KG1 (cell line): ENCODE measurements around the gene KRT35.

ENCODE experiments used
- DNase-seq: peaks from one replicate; lab custom pipeline; 2025; lab: John Stamatoyannopoulos, UW

KRT35 gene

DNA sequence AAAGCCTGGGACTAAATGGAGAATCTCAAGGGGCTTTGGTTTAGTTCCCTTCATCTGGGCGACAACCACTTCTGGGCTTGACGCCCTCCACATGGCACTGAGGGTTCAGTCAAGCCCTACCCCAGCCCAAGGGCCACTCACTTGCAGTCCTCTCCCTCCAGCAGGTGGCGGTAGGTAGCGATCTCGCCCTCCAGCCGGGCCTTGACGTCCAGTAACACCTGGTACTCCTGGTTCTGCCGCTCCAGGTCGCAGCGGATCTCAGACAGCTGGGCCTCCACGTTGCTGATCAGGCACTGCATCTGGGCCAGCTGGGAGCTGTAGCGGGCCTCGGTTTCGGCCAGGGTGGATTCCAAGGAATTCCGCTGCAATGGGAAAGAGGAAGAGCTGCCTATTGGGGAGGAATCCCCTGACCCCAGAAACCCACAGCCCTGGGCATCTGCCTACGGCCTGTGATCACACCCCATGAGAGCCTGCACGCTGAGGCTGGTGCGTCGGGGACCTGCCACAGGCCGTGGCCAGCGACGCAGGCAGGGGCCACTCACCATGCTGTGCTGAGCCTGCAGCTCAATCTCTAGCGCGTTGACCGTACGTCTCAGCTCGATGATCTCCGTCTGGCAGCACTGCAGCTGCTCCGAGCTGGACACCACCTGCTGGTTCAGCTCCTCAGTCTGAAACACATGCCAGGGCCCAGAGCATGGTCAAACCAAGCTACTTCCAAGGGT, 6.0 kb upstream of the KRT35 start:
- DNase-seq = no peak

DNA sequence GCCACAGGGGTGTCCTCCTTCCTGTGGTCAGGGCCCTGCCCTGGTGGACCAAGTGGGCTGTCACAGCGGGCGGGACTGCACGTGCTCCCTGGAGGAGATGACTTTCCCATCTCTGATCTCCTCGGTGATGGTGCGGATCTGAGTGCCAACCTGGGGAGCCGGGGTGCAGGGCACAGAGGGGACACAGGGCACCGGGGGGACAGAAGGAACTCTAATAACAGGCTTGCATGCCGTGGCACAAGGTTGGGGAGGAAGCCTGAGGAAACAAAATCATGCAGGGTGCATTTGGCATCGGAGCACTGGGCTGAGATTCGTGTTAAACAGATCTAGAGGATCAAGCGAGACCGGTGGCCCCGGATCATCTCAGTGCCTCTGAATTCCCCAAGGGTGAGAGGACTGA, 5.4 kb upstream of the KRT35 start:
- DNase-seq = no peak

DNA sequence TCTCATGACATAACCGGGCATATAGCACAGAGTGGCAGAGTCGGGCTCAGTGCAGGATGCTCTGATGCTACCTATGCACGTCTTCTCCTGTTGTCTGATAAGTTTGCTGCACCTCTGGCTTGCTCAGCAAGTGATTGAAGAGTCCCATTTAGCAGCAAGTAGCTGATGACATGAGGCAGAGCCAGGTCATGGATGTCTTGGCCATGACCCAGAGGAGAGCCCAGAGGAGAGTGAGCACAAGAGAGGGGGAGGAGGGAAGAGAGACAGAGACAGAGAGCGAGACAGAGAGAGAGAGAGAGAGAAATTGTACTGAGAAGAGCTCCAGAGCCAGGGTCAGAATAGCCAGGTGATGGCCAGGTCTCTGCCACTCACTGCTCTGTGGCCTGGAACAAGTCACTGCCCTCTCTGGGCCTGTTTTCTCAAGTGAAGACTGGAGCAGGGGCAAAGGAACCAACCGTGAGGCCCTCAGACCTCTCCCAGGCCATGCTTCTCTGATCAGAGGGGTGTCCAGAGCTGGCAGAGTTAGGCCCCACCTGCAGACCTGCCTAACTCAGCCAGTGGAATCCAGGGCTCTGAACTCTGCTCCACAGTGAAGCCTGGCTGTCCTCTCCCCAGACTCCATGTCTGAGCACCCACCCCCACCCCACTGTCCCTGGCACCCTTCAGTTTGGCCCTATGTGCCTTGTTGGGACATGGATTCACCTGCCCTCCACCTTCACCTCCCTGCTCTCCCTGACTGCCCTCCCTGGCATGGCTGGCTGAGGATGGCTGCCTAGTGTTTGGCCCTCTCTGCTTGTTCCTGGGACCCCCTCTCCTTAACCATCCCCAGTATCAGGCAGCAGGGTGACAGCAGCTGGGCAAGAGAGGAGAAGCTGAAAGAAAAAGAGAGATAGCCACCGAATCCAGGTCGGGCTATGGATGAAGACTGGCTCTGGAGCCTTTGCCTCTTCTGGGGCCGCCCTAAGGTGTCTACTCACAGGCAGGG, 4.3 kb upstream of the KRT35 start:
- no peak for DNase-seq

DNA sequence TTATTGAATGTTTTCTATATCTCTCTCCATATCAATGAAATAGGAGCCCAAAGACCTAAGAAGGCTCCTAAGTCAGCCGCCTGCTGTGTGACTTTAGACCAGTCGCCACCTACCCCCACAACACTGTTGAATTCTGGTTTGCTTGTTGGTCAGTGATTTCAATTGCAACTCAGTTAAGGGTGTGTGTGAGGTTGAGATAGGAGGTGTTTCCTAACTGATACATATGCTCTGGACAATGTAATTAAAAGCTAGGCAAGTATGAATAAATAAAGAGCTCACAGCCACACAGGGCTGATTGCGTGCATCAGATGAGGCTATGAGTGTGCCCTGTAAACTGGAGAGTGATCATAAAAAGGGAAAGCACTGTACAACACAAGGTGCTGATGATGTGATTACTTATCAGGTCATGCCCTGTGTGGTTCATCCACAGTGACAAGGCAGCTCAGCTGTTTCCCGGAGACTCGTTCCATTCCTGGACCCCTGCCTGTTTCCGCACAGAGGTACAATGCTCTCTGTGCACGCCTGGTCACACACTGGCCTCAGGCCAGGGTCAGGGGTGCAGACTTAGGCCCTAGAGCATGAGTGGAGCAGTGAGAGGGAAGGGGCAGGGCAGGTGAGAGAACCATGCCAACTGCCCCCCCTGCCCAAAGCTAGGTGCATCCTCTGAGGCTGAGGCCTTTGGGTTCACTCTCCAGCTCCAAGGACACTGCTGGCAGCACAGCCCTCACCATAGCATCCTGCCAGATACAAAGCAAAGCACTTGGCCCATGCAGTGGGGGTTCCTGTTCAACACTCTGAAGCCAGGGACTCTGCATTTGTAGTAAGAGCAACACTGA, 3.3 kb upstream of the KRT35 start:
- DNase-seq = no peak

DNA sequence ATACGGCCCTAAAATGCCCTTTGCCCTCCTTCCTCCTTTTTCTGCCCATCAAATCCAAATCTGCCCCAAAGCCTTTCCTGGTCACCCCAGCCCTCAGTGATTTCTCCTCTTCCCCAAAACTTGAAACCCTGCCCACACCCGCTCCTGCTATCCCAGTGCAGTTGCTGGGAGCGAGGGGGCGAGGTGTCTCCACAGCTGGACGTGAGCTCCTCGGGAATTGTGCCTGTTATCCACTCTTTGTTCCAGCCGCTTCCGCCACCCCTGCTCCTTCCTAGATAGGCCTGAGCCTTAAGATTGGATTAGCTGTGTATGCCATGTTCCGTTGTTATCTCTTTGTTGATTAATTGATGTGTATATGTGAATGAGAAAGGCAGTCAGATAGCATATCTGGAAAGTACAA, 2.6 kb upstream of the KRT35 start:
- DNase-seq = no peak

DNA sequence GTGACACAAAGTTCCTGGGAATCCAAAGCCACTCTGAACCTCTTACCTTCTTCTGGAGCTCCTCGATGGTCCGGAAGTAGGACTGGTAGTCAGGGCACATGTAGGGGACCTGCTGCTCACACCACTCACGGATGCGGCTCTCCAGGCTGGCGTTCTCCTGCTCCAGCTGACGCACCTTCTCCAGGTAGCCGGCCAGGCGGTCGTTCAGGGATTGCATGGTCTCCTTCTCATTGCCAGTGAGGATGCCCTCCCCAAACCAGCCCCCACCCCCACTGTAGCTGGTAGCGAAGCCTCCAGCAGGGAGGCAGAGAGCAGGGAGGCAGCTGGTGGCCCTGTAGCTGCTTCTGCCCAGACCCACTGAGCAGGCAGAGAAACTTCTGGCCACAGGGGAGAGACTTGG, 370 bp downstream of the KRT35 start:
- DNase-seq = no peak

DNA sequence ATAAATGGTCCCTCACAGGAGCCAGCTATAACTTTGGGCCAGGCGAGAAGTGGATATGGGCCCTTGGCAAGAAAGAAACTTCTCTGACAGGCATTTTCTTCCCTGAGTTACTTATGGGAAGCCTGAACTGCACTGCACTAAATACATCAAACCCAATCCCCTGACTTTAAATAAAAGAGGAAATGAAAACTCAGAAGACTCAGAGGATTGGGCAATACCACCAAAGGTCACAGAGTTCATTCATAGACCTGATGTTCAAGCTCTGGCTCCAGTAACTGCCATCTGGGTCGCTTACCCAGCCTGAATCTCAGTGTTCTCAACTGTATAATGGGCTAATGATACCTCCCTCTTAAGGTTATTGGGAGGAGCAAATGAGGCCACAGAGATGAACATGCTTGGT, 815 bp downstream of the KRT35 start:
- DNase-seq = no peak

DNA sequence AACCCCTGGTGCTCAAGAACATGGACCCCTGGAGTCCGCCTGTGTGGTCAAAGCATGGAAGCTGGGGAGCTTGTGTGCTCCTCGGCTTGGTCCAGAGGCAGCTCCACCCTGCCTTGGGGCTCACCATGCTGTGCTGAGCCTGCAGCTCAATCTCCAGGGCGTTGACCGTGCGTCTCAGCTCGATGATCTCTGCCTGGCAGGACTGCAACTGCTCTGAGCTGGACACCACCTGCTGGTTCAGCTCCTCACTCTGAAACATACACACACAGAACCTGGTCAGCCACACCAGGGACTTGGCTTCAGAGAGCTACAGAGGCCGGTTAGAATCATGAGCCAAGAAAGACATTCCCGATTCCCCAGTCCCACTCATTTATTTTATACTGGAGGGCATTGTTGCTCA, 2.7 kb downstream of the KRT35 start:
- no peak for DNase-seq

DNA sequence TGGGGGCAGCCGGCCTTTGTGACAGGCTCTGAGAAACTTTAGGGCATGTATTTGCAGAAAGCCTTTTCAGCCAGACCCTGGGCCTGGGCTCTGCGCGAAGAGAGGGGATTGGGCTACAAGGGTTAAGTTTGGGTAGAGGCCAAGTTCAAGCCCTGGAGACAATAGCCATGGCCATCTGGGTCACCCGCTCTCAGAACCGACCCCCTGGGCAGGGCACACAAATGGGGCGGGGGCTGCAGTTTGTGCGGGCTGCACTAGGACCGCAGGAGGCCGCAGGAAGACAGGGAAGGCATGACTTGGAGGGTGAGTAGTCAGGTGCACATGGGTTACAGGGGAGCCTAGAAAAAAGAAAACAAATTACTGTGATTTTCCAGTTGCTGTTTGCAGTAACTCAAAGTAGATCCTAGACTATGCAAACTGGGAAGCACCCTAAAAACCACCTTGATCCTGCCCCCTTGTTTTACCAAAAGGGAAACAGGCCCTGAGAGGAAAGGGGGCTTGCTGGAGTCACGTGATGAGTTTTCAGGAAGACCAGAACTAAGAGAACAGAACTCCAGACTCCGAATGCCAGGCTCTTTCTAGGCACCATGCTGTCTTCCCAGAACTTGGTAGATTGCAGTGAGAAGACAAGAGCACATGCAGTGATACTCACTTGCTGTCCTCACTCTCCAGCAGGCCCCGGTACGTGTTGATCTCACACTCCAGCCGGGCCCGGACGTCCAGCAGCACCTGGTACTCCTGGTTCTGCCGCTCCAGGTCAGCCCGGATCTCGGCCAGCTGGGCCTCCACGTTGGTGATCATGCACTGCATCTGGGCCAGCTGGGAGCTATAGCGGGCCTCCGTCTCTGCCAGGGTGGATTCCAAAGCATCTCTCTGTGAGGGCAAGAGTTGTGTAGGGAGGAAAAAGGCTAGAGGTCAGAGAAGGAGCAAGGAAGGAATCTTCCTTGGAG, 3.8 kb downstream of the KRT35 start:
- no peak for DNase-seq

DNA sequence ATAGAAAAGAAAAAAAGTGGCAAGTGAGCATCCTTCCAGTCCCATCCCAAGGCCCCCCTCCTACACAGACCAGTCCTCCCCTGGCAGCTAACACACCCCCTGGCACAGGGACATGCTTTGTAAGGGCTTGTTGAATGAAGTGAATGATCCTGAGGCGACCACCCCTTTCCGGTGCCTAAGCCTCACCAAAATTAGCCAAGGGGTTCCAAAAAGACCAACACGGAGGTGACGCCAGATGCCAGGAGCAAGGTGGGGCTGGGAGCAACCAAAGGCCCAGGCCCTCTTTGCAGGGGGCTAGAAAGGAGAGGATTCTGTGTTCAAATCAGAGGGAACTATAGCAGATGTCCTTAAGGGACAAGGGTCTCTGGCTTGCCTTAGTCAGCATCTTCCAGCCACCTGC, 5.5 kb downstream of the KRT35 start:
- no peak for DNase-seq

DNA sequence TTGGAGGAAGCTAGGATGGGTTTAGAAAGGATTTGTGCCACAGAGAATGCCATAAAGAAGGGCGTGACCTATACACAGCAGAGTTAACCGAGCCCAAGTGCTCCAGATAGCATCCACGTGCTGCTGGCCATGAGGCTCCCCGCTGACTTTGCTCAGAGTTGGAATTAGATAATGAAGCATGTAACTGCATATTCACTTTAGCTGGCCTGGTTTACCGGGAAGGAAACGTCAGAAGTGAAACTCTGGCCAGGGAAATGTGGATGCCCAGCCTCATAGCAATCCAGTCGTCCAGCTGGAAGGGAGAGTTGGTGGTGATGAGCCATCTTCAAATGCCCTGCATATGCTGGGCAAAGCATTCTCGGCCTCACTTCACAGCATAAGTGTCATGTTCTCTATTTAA, 6.1 kb downstream of the KRT35 start:
- no peak for DNase-seq

DNA sequence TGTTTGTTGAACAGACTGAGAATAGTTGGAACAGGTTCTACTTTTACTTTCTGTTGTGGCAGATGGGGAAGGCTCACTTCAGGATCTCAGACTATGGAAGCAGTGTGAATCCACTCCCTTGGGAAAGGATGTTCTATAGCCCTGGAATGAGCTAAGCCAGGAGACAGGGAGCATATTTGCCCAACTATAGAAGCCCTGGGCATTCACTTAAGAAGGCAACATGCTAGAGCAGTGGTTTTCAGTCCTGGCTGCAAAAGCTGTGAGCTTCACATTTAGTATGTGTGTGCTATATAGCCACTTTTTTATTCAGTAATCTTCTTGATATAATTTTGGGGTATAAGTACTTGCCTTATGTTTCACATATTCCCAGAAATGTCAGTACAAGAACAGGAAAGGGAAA, 12.6 kb downstream of the KRT35 start:
- no peak for DNase-seq

DNA sequence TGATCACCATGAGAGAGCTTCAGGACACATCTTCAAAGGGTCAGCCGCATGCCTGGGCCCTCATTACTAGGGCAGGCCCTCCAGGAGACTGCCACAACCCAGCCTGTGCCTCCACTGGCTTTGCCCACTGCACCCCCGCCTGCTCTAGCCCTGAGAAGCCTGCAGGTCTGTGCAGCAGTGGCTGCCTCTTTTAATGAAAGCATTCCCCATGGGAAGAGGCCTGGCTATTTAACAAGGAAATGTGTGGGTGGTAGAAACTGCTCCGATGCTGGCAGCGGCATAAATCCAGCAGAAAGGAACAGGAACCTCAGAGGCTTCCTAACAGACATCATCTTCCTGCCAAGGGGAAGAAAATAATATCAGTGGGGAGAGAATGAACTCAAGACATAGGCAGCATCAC, 13.4 kb downstream of the KRT35 start:
- no peak for DNase-seq

DNA sequence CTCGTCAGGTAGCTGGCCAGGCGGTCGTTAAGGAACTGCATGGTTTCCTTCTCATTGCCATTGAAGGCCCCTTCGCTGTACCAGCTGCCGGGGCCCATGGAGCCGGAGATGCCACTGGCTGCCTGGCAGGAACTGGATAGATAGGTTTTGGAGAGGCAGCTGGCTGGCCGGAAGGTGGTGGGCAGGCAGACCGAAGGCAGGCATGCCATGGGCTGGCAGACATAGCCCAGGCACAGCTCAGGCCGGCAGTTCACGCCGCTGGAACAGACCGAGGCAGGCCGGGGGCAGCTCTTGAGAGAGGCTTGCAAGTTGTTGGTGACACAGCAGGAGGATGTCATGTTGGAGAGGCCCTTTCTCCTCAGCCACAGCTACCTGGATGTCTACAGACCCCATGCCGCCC, 14.0 kb downstream of the KRT35 start, which contains the start of gene KRT32:
Gene KRT32 (minus strand): TSS at position 399 of the 400 bp plus-strand sequence. CDS start 61 bp downstream, at position 338.
- DNase-seq = no peak

DNA sequence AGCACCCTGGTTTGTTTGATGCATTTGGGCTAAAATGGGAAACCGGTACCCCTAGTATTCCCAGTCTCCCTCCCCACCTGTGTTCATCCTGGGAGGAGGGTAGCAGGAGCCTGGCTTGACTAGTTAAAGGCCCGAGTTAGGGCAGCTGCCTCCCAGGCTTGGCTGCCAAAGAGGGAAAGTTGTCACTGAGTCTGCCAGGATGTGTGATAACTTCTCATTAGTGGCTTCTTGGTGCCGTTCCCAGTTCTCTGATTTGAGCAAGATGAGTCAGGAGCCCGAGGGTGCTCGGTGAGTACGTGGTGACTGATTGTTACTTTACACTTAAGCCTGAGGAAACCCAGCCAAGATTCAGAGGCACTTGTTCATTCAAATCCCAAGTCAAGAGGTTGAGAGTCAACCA, 16.3 kb downstream of the KRT35 start:
- no peak for DNase-seq

DNA sequence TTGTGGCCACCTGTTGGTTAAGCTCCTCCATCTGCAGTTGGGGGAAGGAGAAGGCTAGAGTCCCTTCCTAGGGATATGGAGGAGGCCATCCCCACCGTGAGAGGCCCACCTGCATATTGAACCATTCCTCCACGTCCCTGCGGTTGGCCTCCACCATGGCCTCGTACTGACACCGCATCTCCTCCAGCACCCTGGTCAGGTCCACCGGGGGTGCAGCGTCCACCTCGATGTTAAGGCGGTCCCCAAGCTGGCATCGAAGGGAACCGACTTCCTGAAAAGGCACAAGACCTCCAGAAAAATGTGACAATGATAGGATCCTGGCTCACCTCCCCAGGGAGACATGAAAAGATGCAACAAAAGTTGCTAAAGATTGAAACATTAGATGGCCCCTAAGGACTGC, 16.8 kb downstream of the KRT35 start:
- no peak for DNase-seq

DNA sequence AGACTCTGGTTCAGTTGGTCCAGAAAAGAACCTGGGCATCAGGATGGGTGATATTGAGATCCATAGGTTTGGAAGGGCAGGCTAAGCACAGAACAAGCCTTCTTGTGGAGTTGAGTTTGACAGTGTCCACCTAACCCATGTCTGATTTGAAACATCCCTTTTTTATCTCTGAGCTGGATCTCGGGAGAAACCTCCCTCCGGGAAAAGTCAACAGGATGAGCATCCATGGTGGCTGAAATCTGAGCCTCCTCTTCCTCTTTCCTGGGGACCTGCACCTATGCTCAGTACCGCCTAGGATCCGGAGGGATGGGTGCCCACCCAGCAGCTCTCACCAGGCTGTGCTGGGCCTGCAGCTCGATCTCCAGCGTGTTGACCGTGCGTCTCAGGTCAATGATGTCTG, 17.2 kb downstream of the KRT35 start:
- no peak for DNase-seq

DNA sequence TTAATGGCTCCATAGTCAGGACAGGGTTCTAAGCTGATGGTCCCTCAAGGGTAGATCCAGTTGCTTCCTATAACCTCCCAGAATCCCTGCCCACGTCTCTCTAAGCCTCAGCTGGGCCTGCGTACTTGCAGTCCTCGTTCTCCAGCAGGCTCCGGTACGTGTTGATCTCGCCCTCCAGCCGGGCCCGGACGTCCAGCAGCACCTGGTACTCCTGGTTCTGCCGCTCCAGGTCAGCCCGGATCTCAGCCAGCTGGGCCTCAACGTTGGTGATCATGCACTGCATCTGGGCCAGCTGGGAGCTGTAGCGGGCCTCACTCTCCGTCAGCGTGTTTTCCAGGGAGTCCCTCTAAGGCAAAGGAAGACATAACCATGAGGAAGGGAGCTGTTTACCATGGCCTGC, 18.2 kb downstream of the KRT35 start:
- DNase-seq = no peak

DNA sequence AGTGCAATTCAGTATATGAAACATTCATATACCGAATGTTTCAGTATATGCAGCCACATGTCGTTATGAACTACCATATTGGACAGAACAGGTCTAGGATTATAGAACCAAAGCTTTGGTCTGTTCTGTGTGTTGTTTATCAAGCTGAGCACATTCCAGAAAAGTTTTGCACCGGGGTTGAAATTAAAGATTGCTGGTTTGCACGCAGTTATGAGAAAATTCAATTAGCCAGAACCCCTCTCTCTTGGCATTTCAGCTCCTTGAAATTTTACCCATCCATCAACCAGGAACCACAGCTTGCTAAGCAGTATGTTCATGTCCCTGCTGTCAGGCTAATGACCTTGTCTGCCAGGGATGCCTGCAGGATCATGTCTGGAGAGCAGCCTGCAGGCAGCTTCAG, 23.3 kb downstream of the KRT35 start:
- no peak for DNase-seq

DNA sequence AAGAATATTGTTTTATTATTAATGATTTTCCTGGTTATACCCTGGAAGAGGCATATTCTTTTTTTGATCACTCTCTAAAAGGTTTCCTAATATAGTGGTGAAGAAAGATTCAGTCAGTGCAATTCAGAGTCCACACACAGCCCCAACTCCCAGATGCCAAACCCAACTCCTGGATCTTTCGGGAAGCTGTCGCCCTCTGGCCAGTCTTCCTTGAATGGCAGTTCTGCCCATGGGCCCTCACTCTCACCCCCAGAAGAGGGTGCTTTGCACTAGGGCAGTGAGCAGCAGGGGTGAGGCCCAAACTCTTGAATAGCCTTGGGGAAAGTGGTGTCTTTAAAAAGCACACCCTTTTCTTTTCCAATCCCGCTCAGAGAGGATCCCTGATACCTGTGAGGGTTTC, 24.7 kb downstream of the KRT35 start:
- DNase-seq = no peak

DNA sequence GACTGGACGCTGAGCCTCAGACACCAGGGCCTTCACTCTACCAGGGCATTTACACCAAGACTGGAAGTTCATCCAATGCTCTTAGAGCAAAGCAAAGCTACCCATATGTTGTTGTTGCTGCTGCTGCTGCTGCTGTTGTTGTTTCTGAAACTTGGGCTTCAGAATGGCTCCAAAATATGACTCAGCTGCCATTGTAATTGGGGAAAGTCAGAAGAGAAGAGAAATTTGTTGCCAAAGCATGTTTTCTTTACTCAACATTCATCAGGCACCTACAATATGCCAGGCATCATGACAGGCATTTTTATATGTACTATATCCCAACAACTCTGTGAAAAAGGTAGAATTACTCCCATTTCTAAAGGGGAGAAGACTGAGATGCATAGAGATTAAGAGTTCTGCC, 25.7 kb downstream of the KRT35 start:
- no peak for DNase-seq
